Activated CD4-positive, alpha-beta T cell treated with anti-CD3 and anti-CD28 coated beads for 36 hours (primary cell): ENCODE measurements around the gene ORC6. TPM values are rescaled to one million over a fixed set of nuclear protein-coding genes. Genes with fewer than 3 reads are reported as not detected.

ENCODE experiments used
- ATAC-seq: fragments of 200-7000 bp; cut with Tn5 transposase; one replicate; pipeline ENCODE4 v1.10.0; 2021; ENCODE audit warnings: mild to moderate bottlenecking, moderate library complexity
- CTCF ChIA-PET: fragments of 350-600 bp; sonication (Branson Sonifier 250); formaldehyde crosslinking; loops from one replicate; lab custom pipeline; 2021; ENCODE audit warnings: antibody characterized with exemption; lab: Charles Lee
- POLR2A ChIA-PET: fragments of 350-600 bp; sonication (Branson Sonifier 250); formaldehyde crosslinking; loops from one replicate; lab custom pipeline; 2021; ENCODE audit warnings: antibody characterized with exemption, inconsistent platforms; lab: Charles Lee
- DNase-seq: peaks from one replicate; pipeline ENCODE4 v3.0.0-alpha.2; 2020
- H3K27ac Mint-ChIP-seq: one replicate; pipeline ENCODE4 v1.8.0; 2021; ENCODE audit warnings: mixed read lengths
- H3K27me3 Mint-ChIP-seq: one replicate; pipeline ENCODE4 v1.8.0; 2021; ENCODE audit warnings: mixed read lengths
- H3K36me3 Mint-ChIP-seq: one replicate; pipeline ENCODE4 v1.8.0; 2021; ENCODE audit warnings: low read depth, mixed read lengths
- H3K4me1 Mint-ChIP-seq: one replicate; pipeline ENCODE4 v1.8.0; 2021; ENCODE audit warnings: mixed read lengths
- H3K4me3 Mint-ChIP-seq: one replicate; pipeline ENCODE4 v1.8.0; 2021; ENCODE audit warnings: mild to moderate bottlenecking, moderate library complexity, mixed read lengths
- H3K9me3 Mint-ChIP-seq: one replicate; pipeline ENCODE4 v1.8.0; 2021; ENCODE audit warnings: low read depth, mixed read lengths
- intact Hi-C, 2 experiments: fragments of 100-400 bp; cut with DNase I in 1 of 2; cut with micrococcal nuclease in 1 of 2; formaldehyde crosslinking; loops; one replicate each; pipeline versions ENCODE4 v1.14.2 to v1.15.1; 2022 to 2024; cut with DNase I, micrococcal nuclease
- total RNA-seq, 2 experiments: library from RNA; stranded (reverse); gene quantifications; one replicate each; pipeline ENCODE4 v1.2.3, GENCODE V29; 2021

Gene ORC6
- total RNA-seq, 2 experiments from 2014 or later, result 30.3 to 43.4 TPM

GRCh38 chr16:46719528-46719927, 30.1 kb downstream of the ORC6 start:
- POLR2A ChIA-PET, result interaction anchor here (0.6 kb wide), 2 partner anchors 23 to 206 kb away, joined by 3 to 7 read pairs; no protein-coding TSS in a partner anchor
- intact Hi-C loops, result no loop called here
- no peaks in the 10 kb centered on the region for H3K27me3 Mint-ChIP-seq
- no peaks in the 10 kb centered on the region for H3K4me1 Mint-ChIP-seq
- DNase-seq (no peak), ATAC-seq (no peak)
- H3K27ac Mint-ChIP-seq, result no peak overlapping the region
- no peaks in the 10 kb centered on the region for H3K36me3 Mint-ChIP-seq
- H3K4me3 Mint-ChIP-seq, result no peak overlapping the region
- no peaks in the 10 kb centered on the region for H3K9me3 Mint-ChIP-seq
- CTCF ChIA-PET, result no interaction called here

GRCh38 chr16:46720619-46721018, 31.2 kb downstream of the ORC6 start:
- no peak for DNase-seq
- H3K27ac Mint-ChIP-seq, result no peak overlapping the region
- H3K4me3 Mint-ChIP-seq, result no peak overlapping the region
- H3K27me3 Mint-ChIP-seq, result no peaks in the 10 kb centered on the region
- no peaks in the 10 kb centered on the region for H3K4me1 Mint-ChIP-seq
- ChIA-PET POLR2A (no interaction called here), CTCF (no interaction called here)
- no peak for ATAC-seq
- peaks cover 3% of the 10 kb centered on the region for H3K9me3 Mint-ChIP-seq
- intact Hi-C loops, result no loop called here
- H3K36me3 Mint-ChIP-seq, result no peaks in the 10 kb centered on the region

GRCh38 chr16:46721885-46722284, 32.4 kb downstream of the ORC6 start:
- H3K27ac Mint-ChIP-seq, result no peak overlapping the region
- H3K27me3 Mint-ChIP-seq, result no peaks in the 10 kb centered on the region
- CTCF ChIA-PET, result interaction anchor here (0.8 kb wide), 1 partner anchor 48 kb away, joined by 4 read pairs; no protein-coding TSS in a partner anchor
- no peaks in the 10 kb centered on the region for H3K4me1 Mint-ChIP-seq
- H3K4me3 Mint-ChIP-seq, result no peak overlapping the region
- no peak for DNase-seq
- POLR2A ChIA-PET, result interaction anchor here (0.6 kb wide), 1 partner anchor 1883 kb away, joined by 6 read pairs; no protein-coding TSS in a partner anchor
- no peak for ATAC-seq
- H3K36me3 Mint-ChIP-seq, result no peaks in the 10 kb centered on the region
- intact Hi-C loops, result no loop called here
- H3K9me3 Mint-ChIP-seq, result peaks cover 7% of the 10 kb centered on the region

GRCh38 chr16:46727184-46727583, 37.7 kb downstream of the ORC6 start:
- Mint-ChIP-seq H3K27ac (no peak overlapping the region), H3K27me3 (no peaks in the 10 kb centered on the region), H3K4me1 (no peaks in the 10 kb centered on the region), H3K36me3 (no peaks in the 10 kb centered on the region), H3K4me3 (no peak overlapping the region), H3K9me3 (peaks cover 7% of the 10 kb centered on the region)
- POLR2A ChIA-PET, result no interaction called here
- ATAC-seq (no peak), DNase-seq (no peak)
- intact Hi-C loops, result no loop called here
- CTCF ChIA-PET, result no interaction called here

- CTCF ChIA-PET, result no interaction called here
- peaks cover 7% of the 10 kb centered on the region for H3K9me3 Mint-ChIP-seq
These were observed 38.2 kb downstream of the ORC6 start for GRCh38 chr16:46727630-46728029.

GRCh38 chr16:46728806-46729205, 39.3 kb downstream of the ORC6 start:
- POLR2A ChIA-PET, result no interaction called here
- DNase-seq (no peak), ATAC-seq (no peak)
- Mint-ChIP-seq H3K9me3 (peaks cover 7% of the 10 kb centered on the region), H3K27me3 (no peaks in the 10 kb centered on the region), H3K4me3 (no peak overlapping the region), H3K36me3 (no peaks in the 10 kb centered on the region), H3K27ac (no peak overlapping the region), H3K4me1 (no peaks in the 10 kb centered on the region)
- CTCF ChIA-PET, result interaction anchor here (0.7 kb wide), 1 partner anchor 137 kb away, joined by 3 read pairs; no protein-coding TSS in a partner anchor
- intact Hi-C loops, result no loop called here

More at GRCh38 chr16:46727630-46728029, 38.2 kb downstream of the ORC6 start:
- no peaks in the 10 kb centered on the region for H3K27me3 Mint-ChIP-seq
- intact Hi-C loops, result no loop called here
- DNase-seq, result no peak
- H3K36me3 Mint-ChIP-seq, result no peaks in the 10 kb centered on the region
- H3K4me3 Mint-ChIP-seq, result no peak overlapping the region
- POLR2A ChIA-PET, result no interaction called here
- no peaks in the 10 kb centered on the region for H3K4me1 Mint-ChIP-seq
- H3K27ac Mint-ChIP-seq, result no peak overlapping the region
- no peak for ATAC-seq

GRCh38 chr16:46729326-46729995, 40.0 kb downstream of the ORC6 start:
- DNase-seq (no peak), ATAC-seq (no peak)
- ChIA-PET CTCF (interaction anchor here (0.7 kb wide), 1 partner anchor 136 kb away, joined by 3 read pairs; no protein-coding TSS in a partner anchor), POLR2A (no interaction called here)
- Mint-ChIP-seq H3K36me3 (no peaks in the 10 kb centered on the region), H3K4me1 (no peaks in the 10 kb centered on the region), H3K27ac (no peak overlapping the region), H3K27me3 (no peaks in the 10 kb centered on the region), H3K4me3 (no peak overlapping the region), H3K9me3 (peaks cover 7% of the 10 kb centered on the region)
- intact Hi-C loops, result no loop called here

GRCh38 chr16:46730126-46730525, 40.7 kb downstream of the ORC6 start:
- no peaks in the 10 kb centered on the region for H3K4me1 Mint-ChIP-seq
- POLR2A ChIA-PET, result no interaction called here
- H3K4me3 Mint-ChIP-seq, result no peak overlapping the region
- peaks cover 5% of the 10 kb centered on the region for H3K9me3 Mint-ChIP-seq
- no peak for DNase-seq
- no peaks in the 10 kb centered on the region for H3K27me3 Mint-ChIP-seq
- ATAC-seq, result no peak
- no peaks in the 10 kb centered on the region for H3K36me3 Mint-ChIP-seq
- no peak overlapping the region for H3K27ac Mint-ChIP-seq
- intact Hi-C loops, result no loop called here
- CTCF ChIA-PET, result interaction anchor here (0.6 kb wide), 1 partner anchor 1269 kb away, joined by 3 read pairs; no protein-coding TSS in a partner anchor

- intact Hi-C loops, result no loop called here
- CTCF ChIA-PET, result interaction anchor here (0.6 kb wide), 1 partner anchor 1268 kb away, joined by 3 read pairs; no protein-coding TSS in a partner anchor
- no peak for ATAC-seq
- DNase-seq, result no peak
- POLR2A ChIA-PET, result no interaction called here
- Mint-ChIP-seq H3K36me3 (no peaks in the 10 kb centered on the region), H3K9me3 (no peaks in the 10 kb centered on the region), H3K27ac (no peak overlapping the region), H3K4me1 (no peaks in the 10 kb centered on the region), H3K4me3 (no peak overlapping the region), H3K27me3 (no peaks in the 10 kb centered on the region)
These were observed 41.6 kb downstream of the ORC6 start for GRCh38 chr16:46730801-46731690.

- no peaks in the 10 kb centered on the region for H3K36me3 Mint-ChIP-seq
- no peaks in the 10 kb centered on the region for H3K27me3 Mint-ChIP-seq
- no peak overlapping the region for H3K4me3 Mint-ChIP-seq
- ATAC-seq (no peak), DNase-seq (no peak)
- H3K4me1 Mint-ChIP-seq, result no peaks in the 10 kb centered on the region
- intact Hi-C loops, result no loop called here
- POLR2A ChIA-PET, result no interaction called here
- no peaks in the 10 kb centered on the region for H3K9me3 Mint-ChIP-seq
- no peak overlapping the region for H3K27ac Mint-ChIP-seq
- CTCF ChIA-PET, result no interaction called here
These were observed 42.5 kb downstream of the ORC6 start for GRCh38 chr16:46731691-46732555.

GRCh38 chr16:46732561-46732960, 43.1 kb downstream of the ORC6 start:
- DNase-seq, result no peak
- intact Hi-C loops, result no loop called here
- H3K27ac Mint-ChIP-seq, result no peak overlapping the region
- no peak for ATAC-seq
- no peaks in the 10 kb centered on the region for H3K9me3 Mint-ChIP-seq
- no peaks in the 10 kb centered on the region for H3K27me3 Mint-ChIP-seq
- H3K4me3 Mint-ChIP-seq, result no peak overlapping the region
- no peaks in the 10 kb centered on the region for H3K4me1 Mint-ChIP-seq
- no peaks in the 10 kb centered on the region for H3K36me3 Mint-ChIP-seq
- ChIA-PET POLR2A (no interaction called here), CTCF (no interaction called here)
